ENCODE data around the gene DNAAF1. TPM values are rescaled to one million over a fixed set of nuclear protein-coding genes. Genes with fewer than 3 reads are reported as not detected.

DNAAF1 gene
- total and polyA plus RNA-seq, 2 experiments from 2014 or later = 0.42 TPM

DNA sequence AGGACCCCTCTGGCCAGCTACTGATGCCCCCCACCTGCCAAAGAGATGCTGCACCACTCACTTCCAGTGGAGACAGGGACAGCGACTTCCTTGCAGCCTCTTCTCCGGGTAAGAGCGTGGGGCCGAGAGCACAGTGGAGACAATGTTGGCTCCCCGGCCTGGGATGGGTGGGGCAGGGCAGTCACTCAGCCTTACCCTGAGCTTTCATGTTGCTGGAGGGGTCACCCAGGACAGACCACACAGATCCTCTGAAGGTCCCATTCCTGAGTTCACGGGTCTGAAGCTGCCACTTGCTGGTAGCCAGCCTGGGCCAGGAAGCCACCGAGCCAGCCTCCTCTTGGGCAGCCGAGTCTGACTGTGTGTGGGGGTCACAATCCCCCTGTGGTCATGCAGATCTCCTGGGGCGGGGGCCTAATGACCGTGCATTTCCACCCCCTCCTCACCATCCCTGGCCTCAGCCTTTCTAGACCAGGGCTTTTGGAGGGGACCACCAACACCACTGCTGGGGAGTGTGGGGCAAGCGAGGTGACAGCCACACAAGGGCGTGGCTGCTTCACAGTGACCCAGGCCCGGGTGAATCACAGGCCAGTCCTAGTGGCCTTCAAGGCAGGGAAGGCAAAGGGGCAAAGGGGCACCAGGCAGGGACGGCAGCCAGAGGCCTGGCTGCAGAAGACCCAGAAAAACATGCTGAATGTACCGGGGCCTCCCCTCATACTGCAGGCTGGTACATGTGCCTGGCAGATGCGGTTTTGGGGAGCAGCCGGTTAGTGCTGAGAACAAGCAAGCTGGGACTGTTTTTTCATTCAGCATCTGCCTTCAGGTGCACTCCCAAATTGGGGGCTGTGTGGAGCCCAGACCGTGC, 31.3 kb downstream of the DNAAF1 start (continued):
- TF ChIP-seq, protein P1, sequence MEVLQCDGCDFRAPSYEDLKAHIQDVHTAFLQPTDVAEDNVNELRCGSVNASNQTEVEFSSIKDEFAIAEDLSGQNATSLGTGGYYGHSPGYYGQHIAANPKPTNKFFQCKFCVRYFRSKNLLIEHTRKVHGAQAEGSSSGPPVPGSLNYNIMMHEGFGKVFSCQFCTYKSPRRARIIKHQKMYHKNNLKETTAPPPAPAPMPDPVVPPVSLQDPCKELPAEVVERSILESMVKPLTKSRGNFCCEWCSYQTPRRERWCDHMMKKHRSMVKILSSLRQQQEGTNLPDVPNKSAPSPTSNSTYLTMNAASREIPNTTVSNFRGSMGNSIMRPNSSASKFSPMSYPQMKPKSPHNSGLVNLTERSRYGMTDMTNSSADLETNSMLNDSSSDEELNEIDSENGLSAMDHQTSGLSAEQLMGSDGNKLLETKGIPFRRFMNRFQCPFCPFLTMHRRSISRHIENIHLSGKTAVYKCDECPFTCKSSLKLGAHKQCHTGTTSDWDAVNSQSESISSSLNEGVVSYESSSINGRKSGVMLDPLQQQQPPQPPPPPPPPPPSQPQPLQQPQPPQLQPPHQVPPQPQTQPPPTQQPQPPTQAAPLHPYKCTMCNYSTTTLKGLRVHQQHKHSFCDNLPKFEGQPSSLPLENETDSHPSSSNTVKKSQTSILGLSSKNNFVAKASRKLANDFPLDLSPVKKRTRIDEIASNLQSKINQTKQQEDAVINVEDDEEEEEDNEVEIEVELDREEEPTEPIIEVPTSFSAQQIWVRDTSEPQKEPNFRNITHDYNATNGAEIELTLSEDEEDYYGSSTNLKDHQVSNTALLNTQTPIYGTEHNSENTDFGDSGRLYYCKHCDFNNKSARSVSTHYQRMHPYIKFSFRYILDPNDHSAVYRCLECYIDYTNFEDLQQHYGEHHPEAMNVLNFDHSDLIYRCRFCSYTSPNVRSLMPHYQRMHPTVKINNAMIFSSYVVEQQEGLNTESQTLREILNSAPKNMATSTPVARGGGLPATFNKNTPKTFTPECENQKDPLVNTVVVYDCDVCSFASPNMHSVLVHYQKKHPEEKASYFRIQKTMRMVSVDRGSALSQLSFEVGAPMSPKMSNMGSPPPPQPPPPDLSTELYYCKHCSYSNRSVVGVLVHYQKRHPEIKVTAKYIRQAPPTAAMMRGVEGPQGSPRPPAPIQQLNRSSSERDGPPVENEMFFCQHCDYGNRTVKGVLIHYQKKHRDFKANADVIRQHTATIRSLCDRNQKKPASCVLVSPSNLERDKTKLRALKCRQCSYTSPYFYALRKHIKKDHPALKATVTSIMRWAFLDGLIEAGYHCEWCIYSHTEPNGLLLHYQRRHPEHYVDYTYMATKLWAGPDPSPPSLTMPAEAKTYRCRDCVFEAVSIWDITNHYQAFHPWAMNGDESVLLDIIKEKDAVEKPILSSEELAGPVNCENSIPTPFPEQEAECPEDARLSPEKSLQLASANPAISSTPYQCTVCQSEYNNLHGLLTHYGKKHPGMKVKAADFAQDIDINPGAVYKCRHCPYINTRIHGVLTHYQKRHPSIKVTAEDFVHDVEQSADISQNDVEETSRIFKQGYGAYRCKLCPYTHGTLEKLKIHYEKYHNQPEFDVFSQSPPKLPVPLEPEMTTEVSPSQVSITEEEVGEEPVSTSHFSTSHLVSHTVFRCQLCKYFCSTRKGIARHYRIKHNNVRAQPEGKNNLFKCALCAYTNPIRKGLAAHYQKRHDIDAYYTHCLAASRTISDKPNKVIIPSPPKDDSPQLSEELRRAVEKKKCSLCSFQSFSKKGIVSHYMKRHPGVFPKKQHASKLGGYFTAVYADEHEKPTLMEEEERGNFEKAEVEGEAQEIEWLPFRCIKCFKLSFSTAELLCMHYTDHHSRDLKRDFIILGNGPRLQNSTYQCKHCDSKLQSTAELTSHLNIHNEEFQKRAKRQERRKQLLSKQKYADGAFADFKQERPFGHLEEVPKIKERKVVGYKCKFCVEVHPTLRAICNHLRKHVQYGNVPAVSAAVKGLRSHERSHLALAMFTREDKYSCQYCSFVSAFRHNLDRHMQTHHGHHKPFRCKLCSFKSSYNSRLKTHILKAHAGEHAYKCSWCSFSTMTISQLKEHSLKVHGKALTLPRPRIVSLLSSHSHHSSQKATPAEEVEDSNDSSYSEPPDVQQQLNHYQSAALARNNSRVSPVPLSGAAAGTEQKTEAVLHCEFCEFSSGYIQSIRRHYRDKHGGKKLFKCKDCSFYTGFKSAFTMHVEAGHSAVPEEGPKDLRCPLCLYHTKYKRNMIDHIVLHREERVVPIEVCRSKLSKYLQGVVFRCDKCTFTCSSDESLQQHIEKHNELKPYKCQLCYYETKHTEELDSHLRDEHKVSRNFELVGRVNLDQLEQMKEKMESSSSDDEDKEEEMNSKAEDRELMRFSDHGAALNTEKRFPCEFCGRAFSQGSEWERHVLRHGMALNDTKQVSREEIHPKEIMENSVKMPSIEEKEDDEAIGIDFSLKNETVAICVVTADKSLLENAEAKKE (CRISPR knock-in tag; IDR thresholded peaks at IDR 0.05) = no peak

DNA sequence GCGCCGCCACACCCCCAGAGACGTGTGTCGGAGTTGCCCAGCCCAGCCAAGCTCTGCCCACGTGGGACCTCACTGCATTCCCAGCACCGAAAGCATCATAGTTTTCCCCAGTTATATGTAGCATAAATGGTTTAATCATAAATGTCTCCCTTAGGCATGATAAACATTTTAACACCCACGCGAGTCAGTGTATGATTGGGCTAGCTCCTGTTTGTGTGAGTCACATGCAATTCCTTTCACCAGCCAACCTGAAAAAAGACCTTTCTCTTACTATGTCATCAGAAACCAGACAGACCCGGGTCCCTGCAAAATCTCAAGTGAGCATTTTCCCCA, 32.6 kb downstream of the DNAAF1 start:
- no peaks in the 10 kb centered on the region for H4K20me1 ChIP-seq (replicated peaks; ENCODE audit: insufficient read depth)
- no peak overlapping the region for H3K4me3 Mint-ChIP-seq
- no peak overlapping the region for H3K4me2 ChIP-seq
- H3K79me2 ChIP-seq (replicated peaks; ENCODE audit: insufficient read depth) = no peaks in the 10 kb centered on the region
- no peaks in the 10 kb centered on the region for H3F3A ChIP-seq (replicated peaks; ENCODE audit: low read depth)
- H3K4me3 ChIP-seq = no peak overlapping the region
- no peak for DNase-seq (ENCODE audit: low spot score)
- H3K9me3 Mint-ChIP-seq = no peaks in the 10 kb centered on the region
- no peaks in the 10 kb centered on the region; the same call in 1 of the 2 replicates for H3K36me3 ChIP-seq (ENCODE audit: insufficient read depth)
- ATAC-seq = no peak
- H3K27ac ChIP-seq (ENCODE audit: low read depth) = no peak overlapping the region
- H3K36me3 Mint-ChIP-seq (ENCODE audit: low read depth) = peaks cover 24% of the 10 kb centered on the region
- H2AFZ ChIP-seq = no peak overlapping the region
- H3K4me1 ChIP-seq (ENCODE audit: insufficient read depth) = no peaks in the 10 kb centered on the region
- H3K4me1 Mint-ChIP-seq = no peaks in the 10 kb centered on the region
- no peaks in the 10 kb centered on the region for H3K9me2 ChIP-seq (ENCODE audit: insufficient read depth)
- H3K27me3 Mint-ChIP-seq (ENCODE audit: insufficient read depth, low read depth, poor library complexity) = peaks cover 9% of the 10 kb centered on the region
- H3K27ac Mint-ChIP-seq = no peak overlapping the region
- H3K27me3 ChIP-seq (ENCODE audit: insufficient read depth) = no peaks in the 10 kb centered on the region
- TF ChIP-seq, protein P2, sequence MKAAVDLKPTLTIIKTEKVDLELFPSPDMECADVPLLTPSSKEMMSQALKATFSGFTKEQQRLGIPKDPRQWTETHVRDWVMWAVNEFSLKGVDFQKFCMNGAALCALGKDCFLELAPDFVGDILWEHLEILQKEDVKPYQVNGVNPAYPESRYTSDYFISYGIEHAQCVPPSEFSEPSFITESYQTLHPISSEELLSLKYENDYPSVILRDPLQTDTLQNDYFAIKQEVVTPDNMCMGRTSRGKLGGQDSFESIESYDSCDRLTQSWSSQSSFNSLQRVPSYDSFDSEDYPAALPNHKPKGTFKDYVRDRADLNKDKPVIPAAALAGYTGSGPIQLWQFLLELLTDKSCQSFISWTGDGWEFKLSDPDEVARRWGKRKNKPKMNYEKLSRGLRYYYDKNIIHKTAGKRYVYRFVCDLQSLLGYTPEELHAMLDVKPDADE (IDR thresholded peaks at IDR 0.05) = no peak
- no peak for TF ChIP-seq POLR2AphosphoS5 (IDR thresholded peaks at IDR 0.05; ENCODE audit: low read depth)
- TF ChIP-seq, protein P1 (CRISPR knock-in tag; IDR thresholded peaks at IDR 0.05) = no peak
- no peak for TF ChIP-seq EZH2phosphoT487 (IDR thresholded peaks at IDR 0.05; ENCODE audit: unreplicated experiment)
- TF ChIP-seq, protein P3, sequence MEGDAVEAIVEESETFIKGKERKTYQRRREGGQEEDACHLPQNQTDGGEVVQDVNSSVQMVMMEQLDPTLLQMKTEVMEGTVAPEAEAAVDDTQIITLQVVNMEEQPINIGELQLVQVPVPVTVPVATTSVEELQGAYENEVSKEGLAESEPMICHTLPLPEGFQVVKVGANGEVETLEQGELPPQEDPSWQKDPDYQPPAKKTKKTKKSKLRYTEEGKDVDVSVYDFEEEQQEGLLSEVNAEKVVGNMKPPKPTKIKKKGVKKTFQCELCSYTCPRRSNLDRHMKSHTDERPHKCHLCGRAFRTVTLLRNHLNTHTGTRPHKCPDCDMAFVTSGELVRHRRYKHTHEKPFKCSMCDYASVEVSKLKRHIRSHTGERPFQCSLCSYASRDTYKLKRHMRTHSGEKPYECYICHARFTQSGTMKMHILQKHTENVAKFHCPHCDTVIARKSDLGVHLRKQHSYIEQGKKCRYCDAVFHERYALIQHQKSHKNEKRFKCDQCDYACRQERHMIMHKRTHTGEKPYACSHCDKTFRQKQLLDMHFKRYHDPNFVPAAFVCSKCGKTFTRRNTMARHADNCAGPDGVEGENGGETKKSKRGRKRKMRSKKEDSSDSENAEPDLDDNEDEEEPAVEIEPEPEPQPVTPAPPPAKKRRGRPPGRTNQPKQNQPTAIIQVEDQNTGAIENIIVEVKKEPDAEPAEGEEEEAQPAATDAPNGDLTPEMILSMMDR (conservative IDR thresholded peaks at IDR 0.05; ENCODE audit: low read depth in 2 of 2) = no peak
